Tibial artery (tissue), 4 donors: ENCODE results near the gene EFCAB14.

Experiments
- DNase-seq, 2 donors: peaks; one replicate each; pipeline ENCODE4 v3.0.0-alpha.2; 2019
- H3K27ac ChIP-seq, 2 donors: fragments of 200-600 bp; sonication (generic) in 1 of 2; 1 replicate in 1 of 2; 2 replicates in 1 of 2; pipeline ENCODE4 v1.5.1; 2018 to 2019; ENCODE audit warnings: mild to moderate bottlenecking in 1 of 2
- H3K27me3 ChIP-seq, 2 donors: fragments of 200-600 bp; sonication (generic) in 1 of 2; one replicate each; pipeline versions ENCODE4 v1.5.1 to v1.6.0; 2016 to 2019
- H3K36me3 ChIP-seq, 3 donors: fragments of 200-600 bp; sonication (generic) in 2 of 3; one replicate each; pipeline ENCODE4 v1.5.1; 2016 to 2019; ENCODE audit warnings: mild to moderate bottlenecking in 2 of 3
- H3K4me1 ChIP-seq, 4 donors: fragments of 200-600 bp; sonication (generic) in 2 of 4; 1 replicate in 3 of 4; 2 replicates in 1 of 4; pipeline ENCODE4 v1.5.1; 2016 to 2019
- H3K4me3 ChIP-seq, 2 donors: fragments of 200-600 bp; sonication (generic) in 1 of 2; 1 replicate in 1 of 2; 2 replicates in 1 of 2; pipeline ENCODE4 v1.5.1; 2018 to 2019; ENCODE audit warnings: mild to moderate bottlenecking in 2 of 2
- H3K9me3 ChIP-seq, 3 donors: fragments of 200-600 bp; sonication (generic) in 1 of 3; one replicate each; pipeline ENCODE4 v1.5.1; 2016 to 2019
- CTCF ChIP-seq, 2 experiments: fragments of 200-600 bp in 1 of 2; fragments of 450-650 bp in 1 of 2; IDR thresholded peaks; one replicate each; pipeline ENCODE4 v1.5.1; 2017 to 2019; ENCODE audit warnings: antibody characterized with exemption in 2 of 2, mild to moderate bottlenecking in 1 of 2, moderate library complexity in 1 of 2
- intact Hi-C: fragments of 100-400 bp; cut with DNase I; formaldehyde crosslinking; loops from one replicate; pipeline ENCODE4 v1.15.0; 2023; ENCODE audit warnings: low total_unique reads

EFCAB14 gene, protein sequence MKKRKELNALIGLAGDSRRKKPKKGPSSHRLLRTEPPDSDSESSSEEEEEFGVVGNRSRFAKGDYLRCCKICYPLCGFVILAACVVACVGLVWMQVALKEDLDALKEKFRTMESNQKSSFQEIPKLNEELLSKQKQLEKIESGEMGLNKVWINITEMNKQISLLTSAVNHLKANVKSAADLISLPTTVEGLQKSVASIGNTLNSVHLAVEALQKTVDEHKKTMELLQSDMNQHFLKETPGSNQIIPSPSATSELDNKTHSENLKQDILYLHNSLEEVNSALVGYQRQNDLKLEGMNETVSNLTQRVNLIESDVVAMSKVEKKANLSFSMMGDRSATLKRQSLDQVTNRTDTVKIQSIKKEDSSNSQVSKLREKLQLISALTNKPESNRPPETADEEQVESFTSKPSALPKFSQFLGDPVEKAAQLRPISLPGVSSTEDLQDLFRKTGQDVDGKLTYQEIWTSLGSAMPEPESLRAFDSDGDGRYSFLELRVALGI

GRCh38 chr1:46718727-46719622 is at the start of gene EFCAB14:
Gene EFCAB14 (minus strand): TSS chr1:46719114. CDS start chr1:46718087, 1,027 bp downstream.
- Histone ChIP-seq H3K4me1 (peaks cover 0 to 32% (median 20%) of the 10 kb centered on the region in 4 donors), H3K9me3 (no peaks in the 10 kb centered on the region), H3K4me3 (peak within 1 kb of the TSS; percentile 92 to 96), H3K36me3 (peaks cover 0 to 25% (median 17%) of the 10 kb centered on the region in 3 donors), H3K27ac (peak within 1 kb of the TSS; percentile 86), H3K27me3 (no peaks in the 10 kb centered on the region)
- intact Hi-C loops = loop anchor here (5.0 kb wide), 1 partner anchor 52 kb away; the partner anchor contains the start of gene ATPAF1
- peak in 1 of 2 experiments; percentile 5 for TF ChIP-seq CTCF (IDR thresholded peaks at IDR 0.05)
- DNase-seq = peak; percentile 93 to 97

- no peaks in the 10 kb centered on the region for H3K36me3 ChIP-seq
- peaks cover 0 to 24% (median 20%) of the 10 kb centered on the region in 3 donors for H3K9me3 ChIP-seq
- no peak overlapping the region for H3K4me3 ChIP-seq
- no peak for TF ChIP-seq CTCF (IDR thresholded peaks at IDR 0.05)
- peaks cover 0 to 18% of the 10 kb centered on the region in 2 donors for H3K27me3 ChIP-seq
- DNase-seq = no peak
- no peaks in the 10 kb centered on the region for H3K4me1 ChIP-seq
- intact Hi-C loops = no loop called here
- no peak overlapping the region for H3K27ac ChIP-seq
These were observed 49.5 kb upstream of the EFCAB14 start for GRCh38 chr1:46768445-46768844.

DNA sequence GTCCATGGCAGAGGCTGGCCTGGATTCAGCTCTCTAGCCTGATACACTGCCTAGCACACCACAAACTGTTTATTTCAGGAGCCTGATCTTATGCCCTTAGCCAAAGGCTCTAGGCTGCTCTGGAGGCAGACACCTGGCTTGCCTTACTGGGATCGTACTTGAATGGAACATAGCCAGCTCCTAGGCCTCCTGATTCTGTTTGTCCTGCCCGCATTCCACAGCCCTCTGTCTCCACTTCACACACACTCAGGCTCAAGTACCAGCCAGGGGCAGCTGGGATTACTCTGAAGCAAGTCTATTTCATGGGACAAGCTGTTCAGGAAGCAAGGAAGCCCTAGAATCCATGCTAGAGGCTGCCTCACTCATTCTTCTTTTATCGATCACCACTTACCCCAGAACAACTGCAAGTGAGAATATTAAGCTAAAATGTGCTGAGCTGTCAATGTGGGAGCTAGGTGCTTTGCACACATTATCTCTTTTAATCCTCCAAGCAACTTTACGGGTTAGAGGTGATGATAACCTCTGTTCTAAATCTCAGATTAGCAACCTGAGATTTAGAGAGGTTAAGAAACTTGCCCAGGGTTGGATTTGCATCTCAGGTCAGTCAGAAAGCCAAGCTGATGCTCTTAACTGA is 48.9 kb upstream of the EFCAB14 start:
- no peak for DNase-seq
- intact Hi-C loops = no loop called here
- no peaks in the 10 kb centered on the region for H3K4me1 ChIP-seq
- H3K9me3 ChIP-seq = peaks cover 0 to 24% (median 20%) of the 10 kb centered on the region in 3 donors
- H3K27me3 ChIP-seq = peaks cover 0 to 21% of the 10 kb centered on the region in 2 donors
- no peak for TF ChIP-seq CTCF (IDR thresholded peaks at IDR 0.05)
- no peaks in the 10 kb centered on the region for H3K36me3 ChIP-seq
- no peak overlapping the region for H3K4me3 ChIP-seq
- H3K27ac ChIP-seq = no peak overlapping the region

DNA sequence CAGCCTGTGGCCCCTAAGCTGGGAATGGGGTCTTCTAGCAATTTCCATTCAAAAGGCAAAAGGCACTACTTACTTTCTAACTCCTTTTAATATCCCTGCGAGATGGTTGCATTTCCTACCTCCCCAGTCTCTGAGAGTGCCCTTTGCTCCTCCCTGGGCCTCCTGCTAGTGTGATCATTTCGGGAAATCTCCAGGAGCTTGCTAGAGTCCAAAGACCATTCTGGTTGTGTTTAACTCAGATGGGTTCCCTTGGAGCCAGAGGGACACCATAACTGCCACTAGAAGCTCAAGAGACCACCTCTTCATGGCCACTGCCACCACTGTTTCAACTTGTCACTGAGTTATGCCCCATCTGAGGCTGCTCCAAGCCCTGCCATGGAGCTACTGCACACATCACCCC is 45.5 kb upstream of the EFCAB14 start:
- Histone ChIP-seq H3K27me3 (peaks cover 0 to 33% of the 10 kb centered on the region in 2 donors), H3K4me1 (no peaks in the 10 kb centered on the region), H3K27ac (no peak overlapping the region), H3K9me3 (peaks cover 0 to 5% (median 0%) of the 10 kb centered on the region in 3 donors), H3K36me3 (no peaks in the 10 kb centered on the region), H3K4me3 (no peak overlapping the region)
- no peak for TF ChIP-seq CTCF (IDR thresholded peaks at IDR 0.05)
- intact Hi-C loops = no loop called here
- DNase-seq = no peak

DNA sequence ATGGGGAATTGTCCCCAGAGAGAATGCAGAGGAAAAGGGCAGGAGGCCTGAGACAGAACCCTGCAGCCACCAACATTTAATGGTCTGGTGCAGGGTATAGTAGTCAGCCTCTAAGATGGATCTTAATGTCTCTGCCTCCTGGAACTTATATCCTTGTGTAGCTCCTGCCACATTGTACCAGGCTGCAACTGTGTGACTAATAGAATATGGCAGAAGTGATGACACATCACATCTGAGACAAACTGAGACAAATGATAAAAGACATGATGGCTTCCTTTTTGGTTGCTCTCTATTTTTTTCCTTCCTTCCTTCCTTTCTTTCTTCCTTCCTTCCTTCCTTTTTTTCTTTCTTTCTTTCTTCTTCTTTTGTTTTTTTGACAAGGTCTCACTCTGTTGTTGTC is 42.8 kb upstream of the EFCAB14 start:
- Histone ChIP-seq H3K9me3 (no peaks in the 10 kb centered on the region), H3K36me3 (no peaks in the 10 kb centered on the region), H3K27me3 (peaks cover 0 to 25% of the 10 kb centered on the region in 2 donors), H3K4me3 (no peak overlapping the region), H3K27ac (no peak overlapping the region), H3K4me1 (peaks cover 0 to 5% (median 0%) of the 10 kb centered on the region in 4 donors)
- intact Hi-C loops = no loop called here
- TF ChIP-seq CTCF (IDR thresholded peaks at IDR 0.05) = no peak
- no peak for DNase-seq
